HG03159 (cell line): Measurements from ENCODE around the gene ZNF554.
"Not testable (repeated sequence)": the region's sequence is repeated elsewhere in the genome, so short reads cannot be mapped to it uniquely, and the experiment has no call there.

Experiments
- ATAC-seq: cut with Tn5 transposase; IDR thresholded peaks from one replicate; pipeline ENCODE4 v1.9.1; 2021; ENCODE audit warnings: mild to moderate bottlenecking, moderate library complexity; ENCODE audit not compliant: unreplicated experiment

ZNF554 gene

DNA sequence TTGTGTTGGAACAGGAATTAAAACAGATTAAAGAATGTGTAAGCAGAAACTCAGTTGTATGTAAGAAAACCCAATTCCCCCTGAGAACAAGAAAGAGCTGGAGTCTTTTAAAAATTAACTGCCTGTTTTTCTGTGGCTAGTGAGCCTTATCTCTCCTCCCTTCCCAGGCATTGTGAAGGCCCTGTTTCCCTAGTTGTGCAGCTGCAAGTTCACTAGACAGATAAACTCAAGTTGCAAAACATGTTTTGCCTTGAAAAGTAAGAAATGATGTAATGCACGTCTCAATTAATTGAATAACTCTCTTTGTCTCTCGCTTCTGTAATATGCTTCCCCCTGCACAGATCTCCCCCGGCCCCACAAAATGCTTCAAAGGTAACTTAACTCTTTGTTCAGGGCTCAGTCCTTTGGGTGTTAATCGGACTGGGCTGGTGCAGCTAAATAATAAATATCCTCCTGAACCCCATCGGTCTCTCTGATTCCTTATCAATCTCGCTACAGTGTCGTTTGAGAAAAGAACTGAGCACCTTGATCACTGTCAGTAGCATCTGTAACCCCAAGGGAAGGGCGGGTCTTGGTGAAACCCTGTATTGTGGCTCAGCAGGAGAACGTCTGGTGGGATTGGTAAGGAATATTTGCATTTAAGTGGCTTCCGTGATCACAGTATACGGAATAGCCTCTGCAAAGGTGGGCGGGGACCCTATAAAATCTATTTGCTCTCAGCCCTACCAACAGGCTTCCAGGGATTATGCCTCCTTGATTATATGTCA, 45.8 kb downstream of the ZNF554 start:
- ATAC-seq = no peak

GRCh38 chr19:2866495-2867024, 46.9 kb downstream of the ZNF554 start:
- no peak for ATAC-seq

DNA sequence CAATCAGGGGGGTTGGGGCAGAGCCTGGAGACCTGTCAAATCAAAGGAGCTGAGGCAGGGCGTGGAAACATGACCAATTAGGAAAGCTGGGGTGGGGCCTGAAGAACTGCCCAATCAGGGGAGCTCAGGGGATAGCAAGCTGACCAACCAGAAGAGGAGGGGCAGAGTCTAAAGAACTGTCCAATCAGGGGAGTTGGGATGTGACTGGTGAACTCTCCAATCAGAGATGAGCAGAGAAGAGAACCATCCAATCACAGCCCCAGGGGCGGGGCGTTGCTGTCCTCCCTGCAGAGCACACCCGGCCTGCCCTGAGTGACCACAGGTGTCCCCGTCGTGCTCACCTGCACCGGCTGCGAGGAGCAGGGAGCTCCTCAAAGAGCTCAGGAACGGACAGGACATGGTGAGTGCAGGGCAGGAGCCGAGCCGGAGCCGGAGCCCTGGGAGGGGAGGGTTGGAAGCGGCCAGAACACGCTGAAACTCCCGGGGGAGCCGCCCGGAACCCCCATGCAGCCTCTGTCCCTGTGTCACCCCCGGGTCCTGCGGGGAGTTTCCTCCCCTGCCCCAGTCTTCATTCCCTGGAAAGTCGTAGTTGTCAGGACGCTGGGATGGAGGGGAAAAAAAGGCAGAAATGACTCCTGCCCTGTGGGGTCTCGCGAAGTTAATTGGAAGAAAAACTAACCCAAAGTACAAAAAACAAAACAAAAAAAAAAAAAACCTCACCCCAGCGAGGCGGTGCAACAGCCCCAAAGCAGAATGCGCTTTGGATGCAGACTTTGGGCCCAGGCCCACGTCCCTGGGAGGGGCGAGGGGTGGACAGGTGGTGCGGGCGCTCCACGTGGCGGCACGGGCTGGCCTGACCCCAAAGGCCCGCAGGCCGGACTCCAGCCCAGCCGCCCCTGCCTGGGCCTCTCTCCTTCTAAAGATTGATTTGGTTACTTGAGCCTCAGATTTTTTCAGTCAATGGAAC, 47.6 kb downstream of the ZNF554 start, which contains the start of gene ZNF556:
ZNF556 (plus strand) TSS at position 311 of the 967 bp plus-strand sequence; CDS start at position 398, 87 bp downstream.
- no peak for ATAC-seq

GRCh38 chr19:2869618-2870017, 50.0 kb downstream of the ZNF554 start:
- ATAC-seq = no peak

- not testable (repeated sequence) for ATAC-seq
Observed at GRCh38 chr19:2872175-2872574, 52.5 kb downstream of the ZNF554 start.

DNA sequence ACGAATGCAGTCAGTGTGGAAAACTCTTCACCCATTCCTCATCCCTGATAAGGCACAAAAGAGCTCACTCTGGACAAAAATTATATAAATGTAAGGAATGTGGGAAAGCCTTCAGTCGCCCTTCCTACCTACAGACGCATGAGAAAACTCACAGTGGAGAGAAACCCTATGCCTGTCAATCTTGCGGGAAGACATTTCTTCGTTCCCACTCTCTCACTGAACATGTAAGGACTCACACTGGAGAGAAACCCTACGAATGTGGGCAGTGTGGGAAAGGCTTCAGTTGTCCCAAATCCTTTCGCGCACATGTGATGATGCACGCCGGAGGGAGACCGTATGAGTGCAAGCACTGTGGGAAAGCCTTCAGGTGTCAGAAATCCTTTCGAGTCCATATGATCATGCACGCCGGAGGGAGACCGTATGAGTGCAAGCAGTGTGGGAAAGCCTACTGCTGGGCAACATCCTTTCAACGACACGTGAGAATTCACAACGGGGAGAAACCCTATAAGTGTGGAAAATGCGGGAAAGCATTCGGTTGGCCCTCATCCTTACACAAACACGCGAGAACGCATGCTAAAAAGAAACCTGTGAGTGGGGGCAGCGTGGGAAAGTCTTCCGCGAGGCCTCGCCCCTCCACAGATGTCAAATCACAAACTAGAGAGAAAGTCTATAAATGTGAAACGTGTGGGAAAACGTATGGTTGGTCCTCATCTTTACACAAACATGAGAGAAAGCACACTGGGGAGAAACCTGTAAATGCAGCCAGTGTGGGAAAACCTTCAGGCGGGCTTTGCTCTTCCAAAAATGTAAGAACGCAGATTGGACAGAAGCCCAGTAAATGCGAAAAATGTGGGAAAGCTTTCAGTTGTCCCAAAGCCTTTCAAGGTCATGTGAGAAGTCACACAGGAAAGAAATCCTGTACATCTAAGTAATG, 58.0 kb downstream of the ZNF554 start:
- ATAC-seq = no peak

GRCh38 chr19:2883686-2884439, 64.2 kb downstream of the ZNF554 start:
- no peak for ATAC-seq

DNA sequence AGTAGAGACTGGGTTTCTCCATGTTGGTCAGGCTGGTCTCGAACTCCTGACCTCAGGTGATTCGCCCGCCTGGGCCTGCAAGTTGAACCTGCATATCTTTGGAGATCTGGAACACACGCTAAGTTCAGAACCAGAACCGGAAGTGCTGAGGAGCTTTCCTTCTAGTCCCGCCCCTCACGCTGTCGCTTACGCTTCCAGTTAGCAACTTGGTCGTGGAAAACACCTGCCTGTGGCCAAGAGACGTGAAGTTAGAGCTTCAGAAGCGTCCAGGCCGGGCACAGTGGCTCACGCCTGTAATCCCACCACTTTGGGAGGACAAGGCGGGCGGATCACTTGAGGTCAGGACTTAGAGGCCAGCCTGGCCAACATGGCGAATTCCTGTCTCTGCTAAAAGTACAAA, 66.1 kb downstream of the ZNF554 start:
- ATAC-seq = no peak
